K562 (cell line): ENCODE data around the gene TMC6.

Experiments used
- CTCF ChIP-seq, 3 experiments: IDR thresholded peaks in 2 of 3; conservative IDR thresholded peaks in 1 of 3; 2 replicates each; pipeline ENCODE4 v1.5.1; 2011 to 2012; ENCODE audit warnings: low read length in 3 of 3, mild to moderate bottlenecking in 3 of 3, control low read depth in 2 of 3, improper control_type of control experiment in 1 of 3, inconsistent platforms in 1 of 3, low read depth in 1 of 3, mixed read lengths in 1 of 3, moderate library complexity in 1 of 3; ENCODE audit not compliant: insufficient read depth in 2 of 3
- KLF16 ChIP-seq: IDR thresholded peaks from 2 replicates; pipeline ENCODE4 v1.6.1; 2016; ENCODE audit warnings: antibody characterized with exemption
- MLX ChIP-seq, 2 experiments: fragments of 450-650 bp in 1 of 2; sonication (generic) in 1 of 2; formaldehyde crosslinking; conservative IDR thresholded peaks; 2 replicates each; pipeline versions ENCODE4 v1.4.0 to v1.8.1; 2020 to 2022; ENCODE audit warnings: mild to moderate bottlenecking in 1 of 2, missing genetic modification reagents in 1 of 2
- POLR2A ChIP-seq: fragments of 450-650 bp; conservative IDR thresholded peaks from 2 replicates; pipeline ENCODE4 v1.6.1; 2016
- RFX5 ChIP-seq: IDR thresholded peaks from 2 replicates; pipeline ENCODE4 v1.6.1; 2011; ENCODE audit warnings: low read depth, mild to moderate bottlenecking, improper control_type of control experiment, low read length
- SUPT5H ChIP-seq: fragments of 450-650 bp; IDR thresholded peaks from 2 replicates; pipeline ENCODE4 v1.6.1; 2016
- ZNF174 ChIP-seq: fragments of 250-450 bp; sonication (Bioruptor Pico); IDR thresholded peaks from 2 replicates; pipeline ENCODE4 v1.4.0; 2020; ENCODE audit warnings: mild to moderate bottlenecking
- ZNF384 ChIP-seq: IDR thresholded peaks from 2 replicates; pipeline ENCODE4 v1.6.1; 2012; ENCODE audit warnings: low read depth, low read length, improper control_type of control experiment

GRCh38 chr17:78132084-78132676, 3.6 kb upstream of the TMC6 start:
- TF ChIP-seq ZNF384 (no peak), KLF16 (no peak), SUPT5H (no peak), RFX5 (no peak), MLX (CRISPR knock-in tag; conservative IDR thresholded peaks at IDR 0.05) (no peak), POLR2A (no peak), CTCF (IDR thresholded peaks at IDR 0.05 in 2 of 3, conservative IDR thresholded peaks at IDR 0.05 in 1 of 3; ENCODE audit: insufficient read depth in 2 of 3, low read depth in 1 of 3, low read length in 3 of 3) (no peak), ZNF174 (no peak)
